ENCODE data around the gene TMPRSS4. TPM values are rescaled to one million over a fixed set of nuclear protein-coding genes. Genes with fewer than 3 reads are reported as not detected.

TMPRSS4 gene
- total and polyA plus RNA-seq, 2 of the 4 experiments (the other 2 are of a cell fraction): not detected

DNA sequence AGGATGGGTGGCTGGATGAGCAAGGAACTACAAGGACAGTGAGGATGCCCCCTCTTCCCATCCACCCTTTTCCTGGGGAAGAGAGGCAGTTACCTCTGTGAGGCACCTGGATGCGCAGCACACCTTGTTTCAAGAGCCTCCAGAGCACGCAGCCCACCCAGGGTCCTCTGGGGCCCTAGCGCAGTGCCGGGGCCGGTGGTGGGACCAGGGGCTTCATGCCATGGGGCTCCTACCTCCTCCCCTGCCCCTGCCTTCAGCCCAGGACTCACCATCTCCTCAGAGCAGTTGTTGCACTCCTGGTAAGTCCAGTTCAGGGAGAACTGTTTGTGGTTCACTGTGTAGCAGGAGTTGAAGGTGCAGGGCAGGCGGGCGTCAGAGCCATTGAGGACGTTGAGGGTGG lies 91.4 kb downstream of the TMPRSS4 start:
- BruUV-seq (replicated peaks): no TSS peak
- Histone ChIP-seq H2BK15ac (ENCODE audit: low read depth, low read length) (no peak overlapping the region), H3K27ac (ENCODE audit: insufficient read depth, low read length) (no peak overlapping the region), H3K56ac (ENCODE audit: extremely low read depth, insufficient read depth, low read length) (no peak overlapping the region), H2AK9ac (replicated peaks; ENCODE audit: low read depth, low read length, poor library complexity) (no peak overlapping the region), H3K9ac (ENCODE audit: low read depth, low read length) (no peak overlapping the region), H4K8ac (ENCODE audit: low read depth in 2 of 2, low read length in 2 of 2) (no peak overlapping the region), H3K36me3 (ENCODE audit: control insufficient read depth, insufficient read depth, low read length) (no peaks in the 10 kb centered on the region), H2BK120ac (ENCODE audit: low read depth, low read length) (no peak overlapping the region), H3K9me3 (ENCODE audit: control insufficient read depth, insufficient read depth, low read length) (no peaks in the 10 kb centered on the region), H3K4me1 (ENCODE audit: control insufficient read depth, insufficient read depth, low read length) (no peaks in the 10 kb centered on the region), H2BK5ac (ENCODE audit: low read depth, low read length, poor library complexity, severe bottlenecking) (no peak overlapping the region), H3K23ac (ENCODE audit: low read depth, low read length) (no peak overlapping the region), H3K18ac (ENCODE audit: low read depth, low read length) (no peak overlapping the region), H4K5ac (ENCODE audit: low read depth, low read length) (no peak overlapping the region), H4K91ac (ENCODE audit: insufficient read depth, low read depth, low read length) (no peak overlapping the region), H2AK5ac (ENCODE audit: low read depth, low read length) (no peak overlapping the region), H3K9me1 (ENCODE audit: insufficient read depth, low read length) (no peaks in the 10 kb centered on the region), H3K4me3 (ENCODE audit: insufficient read depth, low read depth, low read length) (no peak overlapping the region), H3K4me2 (ENCODE audit: low read depth, low read length) (no peak overlapping the region), H2BK20ac (ENCODE audit: low read depth, low read length) (no peak overlapping the region), H3K14ac (replicated peaks; ENCODE audit: low read depth, low read length) (no peak overlapping the region), H3K4ac (ENCODE audit: low read depth, low read length) (no peak overlapping the region), H3K27me3 (ENCODE audit: control insufficient read depth, insufficient read depth, low read length) (peaks cover 20% of the 10 kb centered on the region), H3K79me1 (ENCODE audit: low read depth in 1 of 2, low read length in 2 of 2) (no peaks in the 10 kb centered on the region), H4K20me1 (ENCODE audit: insufficient read depth, low read length) (no peaks in the 10 kb centered on the region), H2AFZ (replicated peaks; ENCODE audit: low read length, poor library complexity) (no peak overlapping the region)
- in situ Hi-C loops (cut with MboI; ENCODE audit: low sequenced_read_pairs): no loop called here
- DNase-seq: no peak
- POLR2A ChIA-PET (ENCODE audit: unreplicated experiment): no interaction called here
- WGBS, 2 experiments (ENCODE audit: extremely low coverage in 2 of 2, insufficient read length in 1 of 2): no CpG with 5 or more reads among the region's 8 CpGs
- dilution Hi-C loops (cut with HindIII; ENCODE audit: low sequenced_read_pairs, unreplicated experiment): no loop called here
- TF ChIP-seq CEBPB (IDR thresholded peaks at IDR 0.05; ENCODE audit: low read depth, low read length) (no peak), SMC3 (IDR thresholded peaks at IDR 0.05; ENCODE audit: low read depth, low read length) (no peak), POLR2A (IDR thresholded peaks at IDR 0.05; ENCODE audit: low read depth, low read length) (no peak), RFX5 (IDR thresholded peaks at IDR 0.05; ENCODE audit: low read depth, low read length) (no peak), ELK1 (IDR thresholded peaks at IDR 0.05; ENCODE audit: borderline replicate concordance, low read depth, low read length) (no peak), MAFK (IDR thresholded peaks at IDR 0.05; ENCODE audit: low read depth, low read length) (no peak), NFE2L2 (IDR thresholded peaks at IDR 0.05; ENCODE audit: low read depth, low read length) (no peak), RAD21 (IDR thresholded peaks at IDR 0.05; ENCODE audit: low read length) (no peak), MAZ (IDR thresholded peaks at IDR 0.05; ENCODE audit: borderline replicate concordance, low read depth, low read length) (no peak), MXI1 (IDR thresholded peaks at IDR 0.05; ENCODE audit: borderline replicate concordance, low read depth, low read length) (no peak), BHLHE40 (IDR thresholded peaks at IDR 0.05; ENCODE audit: low read depth, low read length) (no peak), FOS (IDR thresholded peaks at IDR 0.05; ENCODE audit: low read depth, low read length) (no peak), RCOR1 (IDR thresholded peaks at IDR 0.05; ENCODE audit: insufficient replicate concordance, low read length) (no peak), CHD1 (IDR thresholded peaks at IDR 0.05; ENCODE audit: low read depth, low read length) (no peak)
- TF ChIP-seq, protein P1, sequence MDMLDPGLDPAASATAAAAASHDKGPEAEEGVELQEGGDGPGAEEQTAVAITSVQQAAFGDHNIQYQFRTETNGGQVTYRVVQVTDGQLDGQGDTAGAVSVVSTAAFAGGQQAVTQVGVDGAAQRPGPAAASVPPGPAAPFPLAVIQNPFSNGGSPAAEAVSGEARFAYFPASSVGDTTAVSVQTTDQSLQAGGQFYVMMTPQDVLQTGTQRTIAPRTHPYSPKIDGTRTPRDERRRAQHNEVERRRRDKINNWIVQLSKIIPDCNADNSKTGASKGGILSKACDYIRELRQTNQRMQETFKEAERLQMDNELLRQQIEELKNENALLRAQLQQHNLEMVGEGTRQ (IDR thresholded peaks at IDR 0.05; ENCODE audit: low read depth, low read length): no peak
- TF ChIP-seq, protein P2, sequence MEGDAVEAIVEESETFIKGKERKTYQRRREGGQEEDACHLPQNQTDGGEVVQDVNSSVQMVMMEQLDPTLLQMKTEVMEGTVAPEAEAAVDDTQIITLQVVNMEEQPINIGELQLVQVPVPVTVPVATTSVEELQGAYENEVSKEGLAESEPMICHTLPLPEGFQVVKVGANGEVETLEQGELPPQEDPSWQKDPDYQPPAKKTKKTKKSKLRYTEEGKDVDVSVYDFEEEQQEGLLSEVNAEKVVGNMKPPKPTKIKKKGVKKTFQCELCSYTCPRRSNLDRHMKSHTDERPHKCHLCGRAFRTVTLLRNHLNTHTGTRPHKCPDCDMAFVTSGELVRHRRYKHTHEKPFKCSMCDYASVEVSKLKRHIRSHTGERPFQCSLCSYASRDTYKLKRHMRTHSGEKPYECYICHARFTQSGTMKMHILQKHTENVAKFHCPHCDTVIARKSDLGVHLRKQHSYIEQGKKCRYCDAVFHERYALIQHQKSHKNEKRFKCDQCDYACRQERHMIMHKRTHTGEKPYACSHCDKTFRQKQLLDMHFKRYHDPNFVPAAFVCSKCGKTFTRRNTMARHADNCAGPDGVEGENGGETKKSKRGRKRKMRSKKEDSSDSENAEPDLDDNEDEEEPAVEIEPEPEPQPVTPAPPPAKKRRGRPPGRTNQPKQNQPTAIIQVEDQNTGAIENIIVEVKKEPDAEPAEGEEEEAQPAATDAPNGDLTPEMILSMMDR (conservative IDR thresholded peaks at IDR 0.05; ENCODE audit: low read depth, low read length): no peak
- ATAC-seq (ENCODE audit: low read depth): no peak
- intact Hi-C loops (cut with micrococcal nuclease): no loop called here
- CTCF ChIA-PET: no interaction called here

All from IMR-90 (cell line).